ENCODE results near the gene HSD11B1. TPM values are rescaled to one million over a fixed set of nuclear protein-coding genes. Genes with fewer than 3 reads are reported as not detected.

The HSD11B1 gene
- total RNA-seq, 1 experiment from 2014 or later: not detected

DNA sequence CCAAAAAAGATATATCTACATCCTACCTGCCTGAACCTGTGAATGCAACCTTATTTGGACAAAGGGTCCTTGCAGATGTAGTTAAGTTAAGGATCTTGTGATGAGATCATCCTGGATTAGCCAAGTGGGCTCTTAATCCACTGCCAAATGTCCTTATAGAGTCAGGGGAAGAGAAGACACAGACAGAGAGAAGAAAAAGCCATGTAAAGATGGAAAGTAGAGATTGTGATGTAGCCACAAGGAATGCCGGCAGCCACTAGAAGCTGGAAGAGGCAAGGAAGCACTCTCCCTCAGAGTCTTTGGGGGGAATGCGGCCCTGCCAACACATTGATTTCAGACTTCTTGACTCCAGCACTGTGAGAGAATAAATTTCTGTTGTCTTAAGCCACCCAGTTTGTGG lies 16.2 kb downstream of the HSD11B1 start:
- in situ Hi-C loops (cut with HindIII; ENCODE audit: low sequenced_read_pairs): no loop called here

DNA sequence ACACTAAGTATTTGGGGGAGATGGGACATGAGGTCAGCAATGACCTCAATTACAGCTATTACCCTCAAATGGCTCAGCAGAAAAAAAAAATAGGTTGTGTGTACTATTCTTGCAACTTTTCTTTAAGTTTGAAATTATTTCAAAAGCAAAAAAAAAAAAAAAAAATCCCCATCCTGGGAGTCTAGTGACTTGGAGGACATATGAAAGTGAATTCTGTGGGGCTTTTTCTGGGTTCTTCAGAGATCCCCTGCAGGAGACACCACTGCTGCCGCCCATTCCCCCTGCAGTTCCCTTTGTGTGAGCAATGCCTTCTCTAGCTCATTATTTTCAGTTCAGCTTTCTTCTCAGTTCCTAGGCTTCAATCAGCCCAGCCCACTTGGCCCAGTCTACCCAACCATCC lies 16.7 kb downstream of the HSD11B1 start:
- in situ Hi-C loops (cut with HindIII; ENCODE audit: low sequenced_read_pairs): no loop called here
- no peak for DNase-seq (ENCODE audit: low spot score)

More for the DNA sequence above, 16.2 kb downstream of the HSD11B1 start:
- DNase-seq (ENCODE audit: low spot score): no peak

DNA sequence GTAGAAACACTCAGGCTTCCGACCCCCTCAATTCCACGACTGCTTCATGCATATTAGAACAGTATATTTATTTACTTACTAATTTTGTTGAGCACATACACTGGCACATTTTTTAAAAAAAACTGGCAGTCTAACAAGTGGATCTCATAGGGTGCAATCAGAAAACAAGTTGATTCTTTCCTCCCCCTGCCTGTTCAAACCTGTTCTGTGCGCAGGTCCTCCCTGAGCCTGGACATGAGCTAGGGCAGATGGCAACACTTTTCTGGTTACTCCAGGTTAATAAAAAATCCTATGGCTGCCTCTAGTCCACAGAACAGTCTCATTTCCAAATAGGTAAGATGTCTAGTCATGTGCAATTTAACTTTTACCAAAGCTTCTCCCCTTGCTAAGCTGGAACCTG lies 18.6 kb downstream of the HSD11B1 start:
- no peak for DNase-seq (ENCODE audit: low spot score)
- in situ Hi-C loops (cut with HindIII; ENCODE audit: low sequenced_read_pairs): no loop called here

GRCh38 chr1:209723756-209724693 lies 19.4 kb downstream of the HSD11B1 start:
- in situ Hi-C loops (cut with HindIII; ENCODE audit: low sequenced_read_pairs): no loop called here
- no peak for DNase-seq (ENCODE audit: low spot score)

DNA sequence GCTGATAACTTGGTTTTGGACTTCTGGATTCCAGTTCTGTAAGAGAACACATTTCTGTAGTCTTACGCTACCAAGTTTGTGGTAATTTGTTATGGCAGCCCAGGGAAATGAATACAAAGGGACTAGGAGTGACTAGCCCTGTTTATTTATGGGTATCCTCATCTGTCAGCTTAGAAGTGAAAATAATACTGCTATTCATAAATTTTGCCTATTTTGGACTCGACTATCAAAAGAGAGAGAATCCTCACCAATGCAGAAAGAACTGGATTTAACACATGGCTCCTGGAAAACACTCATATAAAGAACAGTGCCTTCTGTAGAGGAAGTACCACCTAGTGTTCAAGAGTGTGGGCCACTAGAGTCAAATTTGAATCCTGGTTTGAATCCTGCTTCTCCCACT lies 22.6 kb downstream of the HSD11B1 start:
- in situ Hi-C loops (cut with HindIII; ENCODE audit: low sequenced_read_pairs): no loop called here
- DNase-seq (ENCODE audit: low spot score): no peak

- in situ Hi-C loops (cut with HindIII; ENCODE audit: low sequenced_read_pairs): no loop called here
- no peak for DNase-seq (ENCODE audit: low spot score)
These were observed 23.1 kb downstream of the HSD11B1 start for GRCh38 chr1:209727785-209728184.

DNA sequence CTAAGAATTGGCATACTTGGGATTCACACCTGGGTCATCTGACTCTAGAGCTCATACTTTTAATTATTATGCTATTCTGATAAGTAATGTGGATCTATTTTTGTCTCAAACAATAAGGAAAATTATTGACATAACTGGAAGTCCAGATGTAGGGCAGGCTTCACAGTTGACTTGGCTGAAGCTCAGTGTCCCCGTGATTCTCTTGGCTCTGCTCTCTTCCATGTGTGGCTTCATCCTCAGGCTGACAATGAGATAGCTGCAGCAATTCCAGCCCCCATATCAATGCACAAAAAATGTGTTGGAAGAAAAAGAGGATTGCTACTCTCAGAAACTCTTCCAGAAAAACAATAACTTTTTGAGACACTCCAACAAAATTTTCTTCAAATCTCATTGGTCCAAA lies 23.8 kb downstream of the HSD11B1 start:
- DNase-seq (ENCODE audit: low spot score): no peak
- in situ Hi-C loops (cut with HindIII; ENCODE audit: low sequenced_read_pairs): no loop called here

DNA sequence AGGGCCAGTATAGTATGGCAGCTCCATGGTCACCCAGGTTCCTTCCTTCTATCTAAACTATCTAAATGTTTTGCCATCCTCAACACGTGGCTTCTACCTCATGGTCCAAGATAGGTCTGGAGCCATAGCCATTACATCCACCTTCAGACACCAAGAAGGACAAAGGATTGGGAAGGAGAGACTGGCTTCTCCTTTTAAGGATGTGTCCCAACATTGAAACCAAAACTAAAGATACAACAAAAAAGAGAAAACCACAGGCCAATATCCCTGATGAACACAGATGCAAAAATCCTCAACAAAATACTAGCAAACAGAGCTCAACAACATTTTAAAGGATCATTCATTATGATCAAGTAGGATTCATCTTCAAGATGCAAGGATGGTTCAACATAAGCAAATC lies 24.8 kb downstream of the HSD11B1 start:
- in situ Hi-C loops (cut with HindIII; ENCODE audit: low sequenced_read_pairs): no loop called here
- no peak for DNase-seq (ENCODE audit: low spot score)

DNA sequence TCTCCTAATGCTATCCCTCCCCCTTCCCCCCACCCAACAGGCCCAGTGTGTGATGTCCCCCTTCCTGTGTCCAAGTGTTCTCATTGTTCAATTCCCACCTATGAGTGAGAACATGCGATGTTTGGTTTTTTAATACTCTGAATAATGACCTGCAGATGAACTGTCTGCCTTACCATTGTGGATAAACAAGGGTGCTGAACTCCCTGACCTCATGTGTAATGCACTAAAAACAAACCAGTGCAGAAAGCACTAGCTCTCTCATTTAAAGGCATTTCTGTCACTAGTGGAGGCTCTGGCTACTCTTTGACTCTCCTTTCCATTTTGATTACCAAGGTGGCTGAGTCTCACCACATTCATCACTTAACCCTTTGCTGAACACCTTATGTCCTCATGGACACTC lies 28.1 kb downstream of the HSD11B1 start:
- in situ Hi-C loops (cut with HindIII; ENCODE audit: low sequenced_read_pairs): no loop called here
- DNase-seq (ENCODE audit: low spot score): no peak

DNA sequence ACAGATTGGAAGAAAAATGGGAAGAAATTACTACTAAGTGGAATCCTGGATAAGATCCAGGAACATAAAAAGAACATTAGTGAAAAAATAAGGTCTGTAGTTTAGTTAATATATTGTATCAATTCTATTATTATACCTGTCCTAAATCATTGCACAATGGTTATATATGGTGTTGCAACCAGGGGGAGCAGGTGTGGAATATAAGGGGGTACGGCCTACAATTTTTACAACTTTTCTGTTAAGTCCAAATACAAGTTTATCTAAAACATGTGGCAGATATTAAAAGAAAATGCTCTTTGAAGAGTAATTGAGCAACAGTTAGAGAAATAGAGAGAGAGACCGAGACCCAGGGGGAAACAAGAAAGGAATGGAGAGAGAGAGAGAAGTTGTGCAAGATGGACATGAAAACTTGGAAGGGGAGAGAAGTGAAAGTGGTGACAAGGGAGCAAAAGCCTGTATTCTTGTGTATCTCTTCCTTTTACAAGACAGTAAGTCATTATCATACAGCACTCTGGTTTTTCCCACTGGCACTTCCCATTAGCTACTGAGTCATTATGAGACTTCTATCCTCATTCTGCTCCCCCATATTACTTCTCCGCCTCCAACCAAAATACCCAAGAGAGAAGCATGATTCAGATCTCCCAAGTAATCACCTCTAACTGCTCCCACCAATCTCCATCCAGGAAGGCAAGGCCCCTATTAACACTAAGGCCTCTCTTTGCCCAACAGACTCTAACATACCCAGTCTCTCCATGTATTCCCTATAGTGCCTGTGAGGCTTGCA lies 29.0 kb downstream of the HSD11B1 start:
- in situ Hi-C loops (cut with HindIII; ENCODE audit: low sequenced_read_pairs): no loop called here
- no peak for DNase-seq (ENCODE audit: low spot score)

GRCh38 chr1:209736490-209737117 lies 32.0 kb downstream of the HSD11B1 start:
- DNase-seq (ENCODE audit: low spot score): no peak
- in situ Hi-C loops (cut with HindIII; ENCODE audit: low sequenced_read_pairs): no loop called here

GRCh38 chr1:209737118-209737505 lies 32.5 kb downstream of the HSD11B1 start:
- in situ Hi-C loops (cut with HindIII; ENCODE audit: low sequenced_read_pairs): no loop called here
- no peak for DNase-seq (ENCODE audit: low spot score)

DNA sequence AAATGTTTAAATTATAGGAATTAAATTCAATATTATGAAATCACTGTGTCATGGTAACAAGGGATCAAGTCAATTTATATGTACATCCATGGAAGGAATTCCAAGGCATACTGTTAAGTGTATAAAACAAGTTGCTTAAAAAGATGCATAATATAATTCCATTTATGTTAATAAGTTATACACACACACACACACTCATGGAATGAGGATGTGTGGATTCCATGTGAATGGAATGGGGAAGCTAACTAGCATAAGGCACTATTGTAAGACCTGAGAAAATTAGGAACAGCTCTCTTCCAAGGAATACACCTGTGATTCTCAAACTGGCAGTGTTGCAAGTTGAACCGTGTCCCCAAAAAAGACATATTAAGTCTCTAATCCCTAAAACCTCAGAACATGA lies 33.6 kb downstream of the HSD11B1 start:
- in situ Hi-C loops (cut with HindIII; ENCODE audit: low sequenced_read_pairs): no loop called here
- DNase-seq (ENCODE audit: low spot score): no peak

DNA sequence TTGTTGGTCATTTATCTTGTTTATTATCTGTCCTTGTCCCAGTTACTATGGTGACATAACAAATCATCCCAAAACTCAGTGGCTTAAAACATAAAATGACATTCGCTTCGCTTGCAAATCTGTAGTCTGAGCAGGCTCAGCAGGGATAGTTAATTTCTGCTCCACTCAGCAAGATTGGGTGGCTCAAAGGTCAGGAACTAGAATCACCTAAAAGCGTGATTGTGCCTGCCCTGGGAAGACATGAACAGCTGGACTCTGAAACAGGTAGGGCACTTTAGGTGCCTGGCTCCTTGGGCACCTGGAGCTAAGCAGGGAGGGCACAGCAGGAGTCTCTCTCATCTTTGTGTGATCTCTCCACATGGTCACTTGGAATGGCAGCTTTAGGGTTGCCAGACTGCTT lies 36.5 kb downstream of the HSD11B1 start:
- no peak for DNase-seq (ENCODE audit: low spot score)
- in situ Hi-C loops (cut with HindIII; ENCODE audit: low sequenced_read_pairs): no loop called here

GRCh38 chr1:209741889-209742288 lies 37.2 kb downstream of the HSD11B1 start:
- DNase-seq (ENCODE audit: low spot score): no peak
- in situ Hi-C loops (cut with HindIII; ENCODE audit: low sequenced_read_pairs): no loop called here

GRCh38 chr1:209742409-209743144 lies 37.9 kb downstream of the HSD11B1 start:
- no peak for DNase-seq (ENCODE audit: low spot score)
- in situ Hi-C loops (cut with HindIII; ENCODE audit: low sequenced_read_pairs): no loop called here

DNA sequence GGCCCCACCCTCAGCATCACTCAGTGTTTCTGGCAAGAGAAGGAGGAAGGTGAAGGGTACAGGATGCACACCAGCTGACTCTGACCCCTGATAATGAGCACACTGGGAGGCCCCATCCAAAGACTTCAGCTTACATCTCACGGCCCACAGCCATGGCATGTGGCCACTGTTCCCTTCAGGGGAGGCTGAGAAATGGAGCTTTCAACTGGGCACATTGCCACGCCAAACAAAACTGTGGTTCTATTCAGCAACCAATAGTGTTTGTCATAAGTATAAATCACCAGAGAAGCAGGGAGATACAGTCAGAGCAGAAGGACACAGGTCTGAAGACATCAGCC lies 38.5 kb downstream of the HSD11B1 start:
- no peak for DNase-seq (ENCODE audit: low spot score)
- in situ Hi-C loops (cut with HindIII; ENCODE audit: low sequenced_read_pairs): no loop called here

- no peak for DNase-seq (ENCODE audit: low spot score)
- in situ Hi-C loops (cut with HindIII; ENCODE audit: low sequenced_read_pairs): no loop called here
These were observed 42.0 kb downstream of the HSD11B1 start for GRCh38 chr1:209746451-209747165.

All from G401 (cell line).